ENCODE measurements around the gene UQCRH. TPM values are rescaled to one million over a fixed set of nuclear protein-coding genes. Genes with fewer than 3 reads are reported as not detected.

The UQCRH gene
- total RNA-seq, 1 experiment from 2014 or later, result 460 TPM

DNA sequence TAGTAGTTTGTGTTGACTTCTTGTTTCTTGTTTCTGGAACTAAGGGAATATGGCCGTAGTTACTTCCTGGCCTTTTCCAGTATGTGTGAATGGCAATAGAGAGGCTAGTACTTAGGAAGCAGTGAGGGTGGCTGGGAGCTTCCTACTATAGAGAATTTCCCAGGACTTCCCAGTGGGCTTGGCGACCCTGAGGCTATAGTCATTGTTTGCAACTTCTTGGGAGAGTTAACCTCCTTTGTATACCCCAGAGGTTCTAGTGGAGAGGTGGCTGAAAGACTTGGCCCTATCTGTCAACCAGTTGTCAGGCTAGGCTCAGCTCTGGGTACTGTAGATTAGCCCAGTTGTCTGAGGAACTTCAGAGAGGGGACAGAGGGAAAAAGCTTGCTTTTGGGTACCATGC, 40.4 kb upstream of the UQCRH start:
- no TSS peak for BruUV-seq (replicated peaks)
- Mint-ChIP-seq H3K4me1 (ENCODE audit: low read depth, unreplicated experiment) (no peaks in the 10 kb centered on the region), H3K36me3 (ENCODE audit: insufficient read depth, unreplicated experiment) (peaks cover 24% of the 10 kb centered on the region), H3K4me3 (ENCODE audit: low read depth, unreplicated experiment) (no peak overlapping the region), H3K27ac (ENCODE audit: unreplicated experiment) (no peak overlapping the region), H3K27me3 (ENCODE audit: unreplicated experiment) (no peaks in the 10 kb centered on the region), H3K9me3 (ENCODE audit: low read depth, unreplicated experiment) (no peaks in the 10 kb centered on the region)
- CTCF ChIA-PET, result no interaction called here
- TF ChIP-seq CTCF (IDR thresholded peaks at IDR 0.05; ENCODE audit: unreplicated experiment), result no peak
- intact Hi-C loops (cut with micrococcal nuclease; ENCODE audit: unreplicated experiment), result no loop called here
- DNase-seq, result no peak

DNA sequence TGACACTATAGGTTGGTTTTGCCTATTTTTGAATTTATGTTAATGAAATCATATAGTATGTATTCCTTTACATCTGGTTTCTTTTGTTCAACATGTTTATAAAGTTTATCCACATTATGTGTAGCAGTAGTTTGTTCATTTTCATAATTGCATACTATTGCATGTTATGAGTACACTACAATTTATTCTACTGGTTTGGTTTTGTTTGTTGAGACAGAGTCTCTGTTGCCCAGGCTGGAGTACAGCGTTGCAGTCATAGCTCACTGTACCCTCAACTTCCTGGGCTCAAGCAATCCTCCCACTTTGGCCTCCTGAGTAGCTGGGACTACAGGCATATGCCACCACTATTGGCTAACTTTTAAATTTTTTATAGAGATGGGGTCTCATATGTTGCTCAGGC, 34.9 kb upstream of the UQCRH start:
- H3K27me3 Mint-ChIP-seq (ENCODE audit: unreplicated experiment), result no peaks in the 10 kb centered on the region
- intact Hi-C loops (cut with micrococcal nuclease; ENCODE audit: unreplicated experiment), result no loop called here
- CTCF ChIA-PET, result no interaction called here
- no peak for DNase-seq
- peaks cover 15% of the 10 kb centered on the region for H3K36me3 Mint-ChIP-seq (ENCODE audit: insufficient read depth, unreplicated experiment)
- no TSS peak for BruUV-seq (replicated peaks)
- H3K4me1 Mint-ChIP-seq (ENCODE audit: low read depth, unreplicated experiment), result no peaks in the 10 kb centered on the region
- no peak overlapping the region for H3K4me3 Mint-ChIP-seq (ENCODE audit: low read depth, unreplicated experiment)
- TF ChIP-seq CTCF (IDR thresholded peaks at IDR 0.05; ENCODE audit: unreplicated experiment), result no peak
- H3K27ac Mint-ChIP-seq (ENCODE audit: unreplicated experiment), result no peak overlapping the region
- no peaks in the 10 kb centered on the region for H3K9me3 Mint-ChIP-seq (ENCODE audit: low read depth, unreplicated experiment)

- CTCF ChIA-PET, result interaction anchor here (0.6 to 1.0 kb wide), 2 partner anchors 87 to 392 kb away, joined by 3 to 5 read pairs; no protein-coding TSS in a partner anchor
- Mint-ChIP-seq H3K27ac (ENCODE audit: unreplicated experiment) (no peak overlapping the region), H3K36me3 (ENCODE audit: insufficient read depth, unreplicated experiment) (peaks cover 33% of the 10 kb centered on the region), H3K4me1 (ENCODE audit: low read depth, unreplicated experiment) (no peaks in the 10 kb centered on the region), H3K4me3 (ENCODE audit: low read depth, unreplicated experiment) (no peak overlapping the region), H3K9me3 (ENCODE audit: low read depth, unreplicated experiment) (no peaks in the 10 kb centered on the region), H3K27me3 (ENCODE audit: unreplicated experiment) (no peaks in the 10 kb centered on the region)
- TF ChIP-seq CTCF (IDR thresholded peaks at IDR 0.05; ENCODE audit: unreplicated experiment), result no peak
- no peak for DNase-seq
- no TSS peak for BruUV-seq (replicated peaks)
- intact Hi-C loops (cut with micrococcal nuclease; ENCODE audit: unreplicated experiment), result no loop called here
Observed at GRCh38 chr1:46274225-46275029, 29.1 kb upstream of the UQCRH start.

GRCh38 chr1:46275030-46275337, 28.5 kb upstream of the UQCRH start:
- DNase-seq, result no peak
- Mint-ChIP-seq H3K9me3 (ENCODE audit: low read depth, unreplicated experiment) (no peaks in the 10 kb centered on the region), H3K4me1 (ENCODE audit: low read depth, unreplicated experiment) (no peaks in the 10 kb centered on the region), H3K4me3 (ENCODE audit: low read depth, unreplicated experiment) (no peak overlapping the region), H3K27me3 (ENCODE audit: unreplicated experiment) (no peaks in the 10 kb centered on the region), H3K36me3 (ENCODE audit: insufficient read depth, unreplicated experiment) (peaks cover 33% of the 10 kb centered on the region), H3K27ac (ENCODE audit: unreplicated experiment) (no peak overlapping the region)
- BruUV-seq (replicated peaks), result no TSS peak
- no peak for TF ChIP-seq CTCF (IDR thresholded peaks at IDR 0.05; ENCODE audit: unreplicated experiment)
- intact Hi-C loops (cut with micrococcal nuclease; ENCODE audit: unreplicated experiment), result no loop called here
- CTCF ChIA-PET, result no interaction called here

Measured in Calu3 (cell line).